NOMO-1 treated with dmso at 0.1 percent for 144 hours (cell line): ENCODE results near the gene MARS1.
A peak's percentile ranks its signal among the peaks of the same experiment; 100 is the strongest.
"Not testable (repeated sequence)": the region's sequence is repeated elsewhere in the genome, so short reads cannot be mapped to it uniquely, and the experiment has no call there.

Experiments used
- DNase-seq: peaks from one replicate; lab custom pipeline; 2025; ENCODE audit not compliant: unreplicated experiment; lab: John Stamatoyannopoulos, UW

The MARS1 gene

GRCh38 chr12:57547288-57548012 is 59.6 kb downstream of the MARS1 start:
- DNase-seq: peak; percentile 99

GRCh38 chr12:57548013-57548315 is 60.1 kb downstream of the MARS1 start:
- no peak for DNase-seq

- DNase-seq: no peak
Observed at GRCh38 chr12:57548488-57548887, 60.6 kb downstream of the MARS1 start.

GRCh38 chr12:57549203-57549908 is 61.5 kb downstream of the MARS1 start:
- no peak for DNase-seq

GRCh38 chr12:57549909-57550640 is 62.2 kb downstream of the MARS1 start, which contains the start of gene KIF5A:
Gene KIF5A (plus strand): TSS chr12:57550044. CDS start chr12:57550272, 228 bp downstream.
- no peak for DNase-seq

- no peak for DNase-seq
Observed at GRCh38 chr12:57550641-57551549, 63.0 kb downstream of the MARS1 start.

- no peak for DNase-seq
Observed at GRCh38 chr12:57551637-57552305, 63.9 kb downstream of the MARS1 start.

GRCh38 chr12:57552306-57552651 is 64.4 kb downstream of the MARS1 start:
- no peak for DNase-seq

GRCh38 chr12:57552835-57553313 is 65.0 kb downstream of the MARS1 start:
- no peak for DNase-seq

GRCh38 chr12:57553343-57554202 is 65.7 kb downstream of the MARS1 start:
- no peak for DNase-seq

GRCh38 chr12:57554453-57554852 is 66.6 kb downstream of the MARS1 start:
- no peak for DNase-seq

GRCh38 chr12:57554897-57555296 is 67.0 kb downstream of the MARS1 start:
- DNase-seq: no peak

- DNase-seq: no peak
Observed at GRCh38 chr12:57558864-57559263, 71.0 kb downstream of the MARS1 start.

- DNase-seq: no peak
Observed at GRCh38 chr12:57560516-57560915, 72.6 kb downstream of the MARS1 start.

- not testable (repeated sequence) for DNase-seq
Observed at GRCh38 chr12:57561117-57561516, 73.2 kb downstream of the MARS1 start.

- DNase-seq: no peak
Observed at GRCh38 chr12:57563358-57563757, 75.5 kb downstream of the MARS1 start.

GRCh38 chr12:57564178-57564740 is 76.4 kb downstream of the MARS1 start:
- DNase-seq: no peak
